Stimulated activated effector memory CD8-positive, alpha-beta T cell treated with anti-CD3 and anti-CD28 coated beads, Interleukin-12 subunit alpha, Interleukin-12 subunit beta, amount 100 ng/mL, for 72 hours (primary cell): ENCODE data around the gene FAM161B.
A peak's percentile ranks its signal among the peaks of the same experiment; 100 is the strongest.
"Not testable (repeated sequence)": the region's sequence is repeated elsewhere in the genome, so short reads cannot be mapped to it uniquely, and the experiment has no call there.

ENCODE experiments used
- ATAC-seq: fragments of 150-1000 bp; cut with Tn5 transposase; 2 replicates; pipeline ENCODE4 v1.10.0; 2021
- DNase-seq, 2 donors: peaks; one replicate each; pipeline ENCODE4 v3.0.0; 2021 to 2022; ENCODE audit warnings: low spot score in 2 of 2
- H3K27ac Mint-ChIP-seq: one replicate; pipeline ENCODE4 v1.8.0; 2022; ENCODE audit warnings: mild to moderate bottlenecking, mixed read lengths
- H3K36me3 Mint-ChIP-seq: one replicate; pipeline ENCODE4 v1.8.0; 2022; ENCODE audit warnings: mild to moderate bottlenecking, mixed read lengths
- H3K4me1 Mint-ChIP-seq: one replicate; pipeline ENCODE4 v1.8.0; 2022; ENCODE audit warnings: mixed read lengths
- H3K4me3 Mint-ChIP-seq: one replicate; pipeline ENCODE4 v1.8.0; 2022; ENCODE audit warnings: mild to moderate bottlenecking, mixed read lengths
- H3K9me3 Mint-ChIP-seq: one replicate; pipeline ENCODE4 v1.8.0; 2022; ENCODE audit warnings: mixed read lengths

The FAM161B gene

DNA sequence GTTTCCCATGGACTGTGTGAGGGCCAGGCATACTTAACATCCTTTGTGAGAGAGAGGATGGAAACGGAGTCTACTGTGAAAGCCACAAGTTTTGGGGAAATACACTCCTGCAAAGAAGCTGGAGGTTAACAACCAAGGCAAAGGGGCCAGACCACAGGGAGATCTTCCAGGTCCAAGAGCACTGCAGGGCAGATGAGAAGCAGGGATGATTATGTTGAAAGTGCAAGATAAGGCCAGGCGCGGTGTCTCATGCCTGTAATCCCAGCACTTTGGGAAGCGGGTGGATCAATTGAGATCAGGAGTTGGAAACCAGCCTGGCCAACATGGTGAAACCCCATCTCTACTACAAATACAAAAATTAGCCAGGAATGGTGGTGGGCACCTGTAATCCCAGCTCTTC is 15.3 kb upstream of the FAM161B start:
- Mint-ChIP-seq H3K27ac (peak overlapping the region; percentile 32), H3K36me3 (peaks cover 75% of the 10 kb centered on the region), H3K4me3 (no peak overlapping the region), H3K4me1 (no peaks in the 10 kb centered on the region), H3K9me3 (no peaks in the 10 kb centered on the region)
- ATAC-seq (no peak), DNase-seq (no peak)

GRCh38 chr14:73961192-73961591 is 11.3 kb upstream of the FAM161B start:
- Mint-ChIP-seq H3K4me3 (no peak overlapping the region), H3K36me3 (peaks cover 90% of the 10 kb centered on the region), H3K9me3 (no peaks in the 10 kb centered on the region), H3K27ac (peak overlapping the region; percentile 56), H3K4me1 (no peaks in the 10 kb centered on the region)
- DNase-seq (no peak), ATAC-seq (no peak)

DNA sequence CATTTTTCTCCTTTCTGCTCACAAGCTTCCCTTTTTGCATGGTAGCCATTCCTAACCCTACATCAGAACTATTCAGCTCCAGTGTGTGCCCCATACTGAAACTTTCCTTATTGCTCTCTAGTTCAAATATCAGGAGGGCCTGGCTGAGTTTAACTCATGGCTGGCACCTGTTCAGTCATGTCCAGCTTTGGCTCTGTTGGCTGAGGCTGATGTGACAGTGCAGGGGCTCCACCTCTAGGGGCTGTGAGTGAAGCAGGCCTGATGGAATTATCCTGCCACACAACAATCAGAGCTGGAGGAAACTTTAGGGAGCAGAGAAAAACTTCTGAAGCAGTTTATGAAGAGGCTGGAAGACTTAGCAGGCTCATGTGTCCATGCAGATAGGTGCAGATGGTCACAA is 8.7 kb upstream of the FAM161B start:
- DNase-seq (no peak), ATAC-seq (no peak)
- H3K4me3 Mint-ChIP-seq, result no peak overlapping the region
- no peaks in the 10 kb centered on the region for H3K9me3 Mint-ChIP-seq
- peaks cover 98% of the 10 kb centered on the region for H3K36me3 Mint-ChIP-seq
- H3K4me1 Mint-ChIP-seq, result no peaks in the 10 kb centered on the region
- H3K27ac Mint-ChIP-seq, result peak overlapping the region; percentile 52

- Mint-ChIP-seq H3K4me3 (no peak overlapping the region), H3K4me1 (peaks cover 9% of the 10 kb centered on the region), H3K9me3 (no peaks in the 10 kb centered on the region), H3K36me3 (peaks cover 83% of the 10 kb centered on the region), H3K27ac (no peak overlapping the region)
- ATAC-seq (no peak), DNase-seq (no peak)
Observed at GRCh38 chr14:73955674-73956073, 5.8 kb upstream of the FAM161B start.

GRCh38 chr14:73953731-73954130 is 3.8 kb upstream of the FAM161B start:
- ATAC-seq (no peak), DNase-seq (no peak)
- H3K27ac Mint-ChIP-seq, result peak overlapping the region; percentile 1
- H3K36me3 Mint-ChIP-seq, result peaks cover 64% of the 10 kb centered on the region
- no peak overlapping the region for H3K4me3 Mint-ChIP-seq
- no peaks in the 10 kb centered on the region for H3K9me3 Mint-ChIP-seq
- peaks cover 15% of the 10 kb centered on the region for H3K4me1 Mint-ChIP-seq

GRCh38 chr14:73945159-73945670 is 4.7 kb downstream of the FAM161B start:
- no peak overlapping the region for H3K27ac Mint-ChIP-seq
- no peak for DNase-seq
- no peak for ATAC-seq
- no peak overlapping the region for H3K4me3 Mint-ChIP-seq
- H3K4me1 Mint-ChIP-seq, result peaks cover 6% of the 10 kb centered on the region
- H3K36me3 Mint-ChIP-seq, result peaks cover 13% of the 10 kb centered on the region
- no peaks in the 10 kb centered on the region for H3K9me3 Mint-ChIP-seq

DNA sequence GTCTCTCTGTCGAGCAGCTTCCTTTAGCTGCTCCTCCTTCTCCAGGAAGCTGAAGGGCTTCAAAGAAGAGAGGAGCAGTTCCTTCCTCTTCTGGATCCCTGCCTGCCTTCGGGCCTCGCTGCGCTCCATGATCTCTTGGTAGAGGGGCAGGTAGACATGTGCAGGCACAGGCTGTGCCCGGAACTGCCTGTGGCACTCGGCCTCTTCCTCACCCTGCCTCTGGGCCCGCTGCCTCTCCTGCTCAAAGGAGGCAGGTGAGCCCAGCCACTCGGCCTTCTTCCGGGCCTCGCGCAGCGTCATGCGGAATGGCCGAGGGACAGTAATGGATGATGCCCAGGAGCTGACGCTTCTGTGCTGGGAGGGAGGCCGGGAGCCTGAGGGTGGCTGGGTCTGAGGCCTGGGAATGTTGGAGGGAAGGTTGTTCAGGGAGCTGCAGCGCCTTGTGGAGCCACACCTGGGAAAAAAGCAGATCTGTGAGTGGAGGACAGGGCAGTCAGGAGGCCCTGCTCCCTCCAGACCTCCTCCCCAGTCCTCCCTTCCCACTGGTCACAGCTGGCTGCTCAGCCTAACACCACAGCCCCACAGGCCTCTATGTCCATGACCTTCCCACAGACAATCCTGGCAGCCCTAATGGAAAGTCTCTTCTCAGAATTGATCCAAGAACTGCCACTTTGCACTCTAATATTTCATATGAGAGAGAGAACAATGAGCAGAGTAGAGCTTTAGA is 5.3 kb downstream of the FAM161B start:
- peaks cover under 1% of the 10 kb centered on the region for H3K4me1 Mint-ChIP-seq
- ATAC-seq (no peak), DNase-seq (no peak)
- H3K9me3 Mint-ChIP-seq, result no peaks in the 10 kb centered on the region
- peak overlapping the region; percentile 18 for H3K27ac Mint-ChIP-seq
- peaks cover 13% of the 10 kb centered on the region for H3K36me3 Mint-ChIP-seq
- no peak overlapping the region for H3K4me3 Mint-ChIP-seq

DNA sequence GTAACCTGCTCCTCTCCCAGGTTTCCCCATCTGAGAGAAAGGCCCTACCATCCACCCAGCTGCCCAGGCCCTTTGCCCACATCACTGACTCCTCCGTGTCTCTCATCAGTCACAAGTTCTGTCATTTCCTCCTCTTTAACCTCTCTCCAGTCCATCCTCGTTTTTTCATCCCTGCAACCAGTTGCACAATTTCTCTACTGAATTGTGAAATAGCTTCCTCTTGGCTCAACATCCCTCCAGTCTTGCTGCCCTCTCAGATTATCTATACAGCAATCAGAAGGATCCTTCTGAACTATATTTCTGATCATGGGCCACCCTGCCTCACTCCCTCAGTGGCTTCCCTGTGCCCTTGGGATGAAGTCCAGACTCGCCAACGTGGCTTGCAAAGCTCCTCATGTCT is 6.8 kb downstream of the FAM161B start:
- ATAC-seq, result no peak
- no peak overlapping the region for H3K4me3 Mint-ChIP-seq
- no peaks in the 10 kb centered on the region for H3K9me3 Mint-ChIP-seq
- no peaks in the 10 kb centered on the region for H3K4me1 Mint-ChIP-seq
- H3K27ac Mint-ChIP-seq, result peak overlapping the region; percentile 48
- H3K36me3 Mint-ChIP-seq, result peaks cover 13% of the 10 kb centered on the region
- DNase-seq, result no peak

- DNase-seq, result no peak
- Mint-ChIP-seq H3K36me3 (peaks cover 20% of the 10 kb centered on the region), H3K4me1 (no peaks in the 10 kb centered on the region), H3K27ac (no peak overlapping the region), H3K9me3 (no peaks in the 10 kb centered on the region), H3K4me3 (no peak overlapping the region)
- no peak for ATAC-seq
Observed at GRCh38 chr14:73942180-73942579, 7.7 kb downstream of the FAM161B start.

DNA sequence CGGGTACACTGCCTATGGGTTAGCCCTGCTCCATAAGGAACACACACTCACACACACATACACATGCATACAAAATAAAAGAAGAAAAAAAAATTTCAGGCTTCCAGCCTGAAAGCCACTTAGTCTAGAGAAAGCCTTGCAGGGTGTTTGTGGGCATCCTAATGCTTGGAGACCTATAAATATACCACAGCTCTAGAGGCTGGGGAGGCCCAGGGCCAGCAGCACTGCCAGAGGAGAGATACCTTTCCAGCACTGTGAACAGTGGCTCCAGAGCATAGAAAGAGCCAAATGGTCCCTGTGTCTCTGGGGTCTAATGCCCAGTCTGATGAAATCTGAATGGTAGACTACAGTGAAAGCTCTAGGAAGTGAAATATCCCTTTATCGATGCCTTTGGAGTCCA is 12.9 kb downstream of the FAM161B start:
- Mint-ChIP-seq H3K27ac (peak overlapping the region; percentile 5), H3K4me3 (no peak overlapping the region), H3K36me3 (peaks cover 63% of the 10 kb centered on the region), H3K4me1 (no peaks in the 10 kb centered on the region), H3K9me3 (no peaks in the 10 kb centered on the region)
- ATAC-seq, result no peak
- DNase-seq, result no peak

DNA sequence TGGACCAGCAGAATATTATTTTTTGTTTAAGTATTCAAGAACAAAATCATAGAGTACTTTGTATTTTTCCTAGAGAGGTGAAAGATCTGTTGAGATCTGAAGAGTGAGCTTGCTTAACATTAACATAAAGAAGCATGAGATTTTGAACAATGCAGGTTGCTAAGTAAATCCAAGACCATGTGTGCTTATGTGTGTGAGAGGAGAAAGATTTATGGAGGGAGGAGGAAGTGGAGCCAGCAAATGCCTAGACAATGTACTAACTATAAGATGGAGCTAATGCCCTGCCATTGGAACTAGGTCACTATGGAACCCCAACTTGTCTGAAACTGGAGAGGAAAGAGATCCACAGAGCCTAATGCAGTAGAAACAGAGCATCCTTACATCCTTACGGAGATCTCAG is 13.3 kb downstream of the FAM161B start:
- ATAC-seq (no peak), DNase-seq (no peak)
- Mint-ChIP-seq H3K27ac (peak overlapping the region; percentile 13), H3K4me1 (no peaks in the 10 kb centered on the region), H3K4me3 (no peak overlapping the region), H3K36me3 (peaks cover 68% of the 10 kb centered on the region), H3K9me3 (no peaks in the 10 kb centered on the region)

DNA sequence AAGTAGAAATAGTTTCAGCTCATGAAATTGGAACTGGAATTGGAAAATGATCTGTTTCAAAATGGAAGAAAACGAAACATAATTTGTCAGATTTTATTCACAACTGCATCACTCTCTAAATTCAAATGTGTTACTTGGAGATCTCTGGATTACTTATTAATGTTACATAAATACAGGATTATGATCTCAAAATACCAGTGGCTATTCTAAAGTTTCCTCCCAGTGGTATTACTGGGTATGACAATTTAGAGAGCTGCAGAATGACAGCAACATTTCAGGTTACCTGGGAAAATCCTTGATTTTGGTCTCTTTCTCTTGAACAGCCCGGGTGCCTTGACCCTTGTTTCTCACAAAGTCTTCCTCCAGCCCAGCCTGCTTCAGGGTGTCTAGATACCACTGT is 14.2 kb downstream of the FAM161B start:
- no peak for ATAC-seq
- H3K36me3 Mint-ChIP-seq, result peaks cover 73% of the 10 kb centered on the region
- H3K4me3 Mint-ChIP-seq, result no peak overlapping the region
- H3K27ac Mint-ChIP-seq, result peak overlapping the region; percentile 13
- no peaks in the 10 kb centered on the region for H3K4me1 Mint-ChIP-seq
- no peaks in the 10 kb centered on the region for H3K9me3 Mint-ChIP-seq
- no peak for DNase-seq

- Mint-ChIP-seq H3K4me1 (peaks cover 6% of the 10 kb centered on the region), H3K4me3 (no peak overlapping the region), H3K27ac (no peak overlapping the region), H3K9me3 (no peaks in the 10 kb centered on the region), H3K36me3 (peaks cover 100% of the 10 kb centered on the region)
- ATAC-seq (no peak), DNase-seq (no peak)
Observed at GRCh38 chr14:73924337-73924736, 25.6 kb downstream of the FAM161B start.

- H3K4me1 Mint-ChIP-seq, H3K9me3 Mint-ChIP-seq, H3K4me3 Mint-ChIP-seq, DNase-seq, ATAC-seq, H3K27ac Mint-ChIP-seq: not testable (repeated sequence)
- peaks cover 99% of the 10 kb centered on the region for H3K36me3 Mint-ChIP-seq
Observed at GRCh38 chr14:73919457-73919856, 30.4 kb downstream of the FAM161B start.

GRCh38 chr14:73916324-73916723 is 33.6 kb downstream of the FAM161B start:
- ATAC-seq (no peak), DNase-seq (no peak)
- Mint-ChIP-seq H3K9me3 (peaks cover 2% of the 10 kb centered on the region), H3K4me3 (no peak overlapping the region), H3K4me1 (peaks cover 1% of the 10 kb centered on the region), H3K36me3 (peaks cover 99% of the 10 kb centered on the region), H3K27ac (peak overlapping the region; percentile 48)

DNA sequence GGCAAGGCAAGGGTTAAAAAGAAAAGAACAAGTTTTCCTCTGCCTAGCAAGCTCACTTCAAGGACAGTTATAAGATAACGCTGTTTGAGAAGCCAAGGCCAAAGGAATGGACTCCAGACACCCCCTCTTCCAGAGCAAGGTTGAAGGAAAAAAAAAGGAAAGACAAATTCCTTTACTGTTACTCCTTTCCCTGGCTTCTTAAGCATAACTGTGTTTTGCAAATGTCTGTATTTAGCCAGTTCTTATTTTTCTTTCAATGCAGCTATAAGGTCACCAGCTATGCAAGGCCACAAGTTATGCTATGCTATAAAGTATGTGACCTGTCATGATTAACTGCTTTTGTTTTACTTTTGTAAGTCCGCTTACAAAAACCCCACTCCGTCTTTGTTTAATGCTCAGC is 36.6 kb downstream of the FAM161B start:
- H3K4me3 Mint-ChIP-seq, result no peak overlapping the region
- no peak for DNase-seq
- peaks cover 99% of the 10 kb centered on the region for H3K36me3 Mint-ChIP-seq
- no peak for ATAC-seq
- H3K9me3 Mint-ChIP-seq, result peaks cover 2% of the 10 kb centered on the region
- no peak overlapping the region for H3K27ac Mint-ChIP-seq
- H3K4me1 Mint-ChIP-seq, result peaks cover 18% of the 10 kb centered on the region
